ENCODE measurements around the gene ENDOG.
"Not testable (repeated sequence)": the region's sequence is repeated elsewhere in the genome, so short reads cannot be mapped to it uniquely, and the experiment has no call there.

ENDOG gene

GRCh38 chr9:128818099-128818838 lies at the start of gene ENDOG:
Gene ENDOG (plus strand): TSS chr9:128818500. CDS start chr9:128818685, 185 bp downstream.
- peak within 1 kb of the TSS; percentile 57 for H3K27ac ChIP-seq
- DNase-seq (ENCODE audit: low read depth, low spot score), result peak; percentile 65

GRCh38 chr9:128768606-128769005 lies 49.7 kb upstream of the ENDOG start:
- H3K27ac ChIP-seq, result no peak overlapping the region
- no peak for DNase-seq (ENCODE audit: low read depth, low spot score)

- DNase-seq (ENCODE audit: low read depth, low spot score), result no peak
- peak overlapping the region; percentile 89 for H3K27ac ChIP-seq
Measured at GRCh38 chr9:128770286-128771030, 47.8 kb upstream of the ENDOG start.

GRCh38 chr9:128771094-128771721 lies 47.1 kb upstream of the ENDOG start:
- no peak for DNase-seq (ENCODE audit: low read depth, low spot score)
- peak overlapping the region; percentile 89 for H3K27ac ChIP-seq

- peak within 1 kb of the TSS; percentile 89 for H3K27ac ChIP-seq
- DNase-seq (ENCODE audit: low read depth, low spot score), result peak; percentile 34
Measured at GRCh38 chr9:128771745-128772519, 46.4 kb upstream of the ENDOG start, which contains the start of gene ZER1. Gene ZER1 (minus strand): TSS chr9:128771927. CDS start chr9:128755565, 16,362 bp downstream.

- no peak overlapping the region for H3K27ac ChIP-seq
- DNase-seq (ENCODE audit: low read depth, low spot score), result no peak
Measured at GRCh38 chr9:128773049-128773448, 45.3 kb upstream of the ENDOG start.

- H3K27ac ChIP-seq, result no peak overlapping the region
- no peak for DNase-seq (ENCODE audit: low read depth, low spot score)
Measured at GRCh38 chr9:128774804-128775203, 43.5 kb upstream of the ENDOG start.

GRCh38 chr9:128780093-128780492 lies 38.2 kb upstream of the ENDOG start:
- DNase-seq (ENCODE audit: low read depth, low spot score); H3K27ac ChIP-seq: not testable (repeated sequence)

- no peak for DNase-seq (ENCODE audit: low read depth, low spot score)
- H3K27ac ChIP-seq, result no peak overlapping the region
Measured at GRCh38 chr9:128781187-128782070, 36.9 kb upstream of the ENDOG start.

GRCh38 chr9:128782669-128783068 lies 35.6 kb upstream of the ENDOG start:
- no peak overlapping the region for H3K27ac ChIP-seq
- no peak for DNase-seq (ENCODE audit: low read depth, low spot score)

GRCh38 chr9:128785427-128785826 lies 32.9 kb upstream of the ENDOG start:
- H3K27ac ChIP-seq, result no peak overlapping the region
- no peak for DNase-seq (ENCODE audit: low read depth, low spot score)

GRCh38 chr9:128786681-128787601 lies 31.4 kb upstream of the ENDOG start, which contains the start of gene TBC1D13:
Gene TBC1D13 (plus strand): TSS chr9:128787253. CDS start chr9:128787354, 101 bp downstream.
- peak within 1 kb of the TSS; percentile 56 for H3K27ac ChIP-seq
- no peak for DNase-seq (ENCODE audit: low read depth, low spot score)

GRCh38 chr9:128787659-128788058 lies 30.6 kb upstream of the ENDOG start:
- DNase-seq (ENCODE audit: low read depth, low spot score), result no peak
- H3K27ac ChIP-seq, result peak overlapping the region; percentile 56

GRCh38 chr9:128788445-128788844 lies 29.9 kb upstream of the ENDOG start:
- DNase-seq (ENCODE audit: low read depth, low spot score), result no peak
- no peak overlapping the region for H3K27ac ChIP-seq

GRCh38 chr9:128790536-128790935 lies 27.8 kb upstream of the ENDOG start:
- DNase-seq (ENCODE audit: low read depth, low spot score), result no peak
- no peak overlapping the region for H3K27ac ChIP-seq

- H3K27ac ChIP-seq, result no peak overlapping the region
- no peak for DNase-seq (ENCODE audit: low read depth, low spot score)
Measured at GRCh38 chr9:128792134-128792533, 26.2 kb upstream of the ENDOG start.

- H3K27ac ChIP-seq, result no peak overlapping the region
- DNase-seq (ENCODE audit: low read depth, low spot score), result no peak
Measured at GRCh38 chr9:128792978-128793686, 25.2 kb upstream of the ENDOG start.
